KBM-7 (cell line): ENCODE data around the gene UBE2E2.

Source experiments
- DNase-seq: peaks from one replicate; pipeline ENCODE4 v3.0.0-alpha.2; 2015
- in situ Hi-C: fragments of 300-500 bp; cut with MboI; formaldehyde crosslinking; loops from 2 replicates; pipeline ENCODE4 v1.14.3; 2020; ENCODE audit warnings: low sequenced_read_pairs, low pct_unique_long_range_greater_than_20kb, mixed read lengths

Gene UBE2E2

GRCh38 chr3:23484386-23484785 is 281.3 kb downstream of the UBE2E2 start:
- no peak for DNase-seq
- in situ Hi-C loops, result no loop called here

GRCh38 chr3:23485922-23486321 is 282.8 kb downstream of the UBE2E2 start:
- no peak for DNase-seq
- in situ Hi-C loops, result no loop called here

- in situ Hi-C loops, result no loop called here
Observed at GRCh38 chr3:23487015-23487414, 283.9 kb downstream of the UBE2E2 start.

GRCh38 chr3:23488618-23489017 is 285.5 kb downstream of the UBE2E2 start:
- no peak for DNase-seq
- in situ Hi-C loops, result no loop called here

More at GRCh38 chr3:23487015-23487414, 283.9 kb downstream of the UBE2E2 start:
- no peak for DNase-seq

- in situ Hi-C loops, result no loop called here
- DNase-seq, result no peak
Observed at GRCh38 chr3:23489300-23490158, 286.4 kb downstream of the UBE2E2 start.

- no peak for DNase-seq
- in situ Hi-C loops, result no loop called here
Observed at GRCh38 chr3:23490459-23490858, 287.3 kb downstream of the UBE2E2 start.

GRCh38 chr3:23492057-23492456 is 288.9 kb downstream of the UBE2E2 start:
- in situ Hi-C loops, result no loop called here
- no peak for DNase-seq

GRCh38 chr3:23493889-23494288 is 290.8 kb downstream of the UBE2E2 start:
- DNase-seq, result no peak

GRCh38 chr3:23494967-23495366 is 291.8 kb downstream of the UBE2E2 start:
- in situ Hi-C loops, result no loop called here
- DNase-seq, result no peak

More at GRCh38 chr3:23493889-23494288, 290.8 kb downstream of the UBE2E2 start:
- in situ Hi-C loops, result no loop called here

- in situ Hi-C loops, result no loop called here
- no peak for DNase-seq
Observed at GRCh38 chr3:23495507-23495906, 292.4 kb downstream of the UBE2E2 start.

GRCh38 chr3:23496165-23496564 is 293.0 kb downstream of the UBE2E2 start:
- in situ Hi-C loops, result no loop called here
- no peak for DNase-seq

- DNase-seq, result no peak
- in situ Hi-C loops, result no loop called here
Observed at GRCh38 chr3:23497156-23497555, 294.0 kb downstream of the UBE2E2 start.

GRCh38 chr3:23501201-23501802 is 298.2 kb downstream of the UBE2E2 start:
- peak; percentile 37 for DNase-seq
- in situ Hi-C loops, result no loop called here

GRCh38 chr3:23508464-23508863 is 305.3 kb downstream of the UBE2E2 start:
- in situ Hi-C loops, result no loop called here
- no peak for DNase-seq

GRCh38 chr3:23518441-23518840 is 315.3 kb downstream of the UBE2E2 start:
- in situ Hi-C loops, result no loop called here
- no peak for DNase-seq

GRCh38 chr3:23519314-23520208 is 316.4 kb downstream of the UBE2E2 start:
- no peak for DNase-seq
- in situ Hi-C loops, result no loop called here

GRCh38 chr3:23527326-23527725 is 324.2 kb downstream of the UBE2E2 start:
- in situ Hi-C loops, result no loop called here
- DNase-seq, result no peak

GRCh38 chr3:23533596-23533995 is 330.5 kb downstream of the UBE2E2 start:
- in situ Hi-C loops, result no loop called here
- no peak for DNase-seq

- in situ Hi-C loops, result no loop called here
- DNase-seq, result no peak
Observed at GRCh38 chr3:23533996-23534395, 330.9 kb downstream of the UBE2E2 start.

GRCh38 chr3:23537101-23537551 is 334.0 kb downstream of the UBE2E2 start:
- DNase-seq, result no peak

More at GRCh38 chr3:23537101-23537551, 334.0 kb downstream of the UBE2E2 start:
- in situ Hi-C loops, result no loop called here
